ENCODE results near the gene CLPTM1L.

DNA sequence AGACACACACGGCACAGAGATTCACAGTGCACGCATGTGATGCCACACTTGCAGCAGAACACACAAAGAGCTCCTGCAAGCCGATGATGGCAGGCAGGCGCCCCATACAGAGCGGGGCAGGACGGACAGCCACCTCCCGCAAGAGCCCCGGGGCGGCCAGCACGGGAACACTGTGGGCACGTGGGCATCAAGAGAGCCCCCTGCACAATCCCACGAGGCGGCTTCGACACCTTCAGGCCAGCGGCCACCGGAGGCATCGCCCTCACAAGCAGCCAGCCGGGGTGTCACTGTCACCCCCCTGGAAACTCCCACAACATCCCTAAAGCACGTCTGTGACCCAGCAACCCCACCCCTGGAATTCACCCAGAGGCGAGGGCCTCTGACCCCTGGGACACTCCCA lies 68.0 kb downstream of the CLPTM1L start:
- TF ChIP-seq, protein P1, sequence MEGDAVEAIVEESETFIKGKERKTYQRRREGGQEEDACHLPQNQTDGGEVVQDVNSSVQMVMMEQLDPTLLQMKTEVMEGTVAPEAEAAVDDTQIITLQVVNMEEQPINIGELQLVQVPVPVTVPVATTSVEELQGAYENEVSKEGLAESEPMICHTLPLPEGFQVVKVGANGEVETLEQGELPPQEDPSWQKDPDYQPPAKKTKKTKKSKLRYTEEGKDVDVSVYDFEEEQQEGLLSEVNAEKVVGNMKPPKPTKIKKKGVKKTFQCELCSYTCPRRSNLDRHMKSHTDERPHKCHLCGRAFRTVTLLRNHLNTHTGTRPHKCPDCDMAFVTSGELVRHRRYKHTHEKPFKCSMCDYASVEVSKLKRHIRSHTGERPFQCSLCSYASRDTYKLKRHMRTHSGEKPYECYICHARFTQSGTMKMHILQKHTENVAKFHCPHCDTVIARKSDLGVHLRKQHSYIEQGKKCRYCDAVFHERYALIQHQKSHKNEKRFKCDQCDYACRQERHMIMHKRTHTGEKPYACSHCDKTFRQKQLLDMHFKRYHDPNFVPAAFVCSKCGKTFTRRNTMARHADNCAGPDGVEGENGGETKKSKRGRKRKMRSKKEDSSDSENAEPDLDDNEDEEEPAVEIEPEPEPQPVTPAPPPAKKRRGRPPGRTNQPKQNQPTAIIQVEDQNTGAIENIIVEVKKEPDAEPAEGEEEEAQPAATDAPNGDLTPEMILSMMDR (IDR thresholded peaks at IDR 0.05), result no peak
- no peak for TF ChIP-seq POLR2A (IDR thresholded peaks at IDR 0.05)

All from breast epithelium (tissue), 3 donors.